HG02852 (cell line): ENCODE data around the gene SPART.

Experiments used
- ATAC-seq: cut with Tn5 transposase; IDR thresholded peaks from one replicate; pipeline ENCODE4 v1.9.1; 2021; ENCODE audit warnings: mild to moderate bottlenecking, moderate library complexity; ENCODE audit not compliant: unreplicated experiment

SPART gene

DNA sequence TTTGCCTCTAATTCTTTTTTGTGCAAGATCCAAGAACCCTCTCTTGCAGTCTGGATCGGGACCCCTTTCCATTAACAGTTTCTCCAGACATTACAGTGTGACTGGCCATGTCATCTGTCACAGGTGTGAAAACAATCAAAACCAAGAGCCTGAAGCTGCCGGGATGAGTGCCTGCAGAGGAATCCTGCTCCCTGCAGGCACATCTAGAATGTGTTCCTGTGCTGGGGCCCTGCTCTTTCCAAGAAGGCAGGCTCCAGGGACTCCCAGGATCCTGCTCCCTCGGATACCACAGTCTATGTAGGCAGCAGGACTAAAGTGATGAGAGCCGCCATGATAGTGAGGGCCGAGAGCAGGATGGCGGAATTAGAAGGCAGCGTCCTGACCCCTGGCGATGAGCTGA, 87.4 kb downstream of the SPART start:
- ATAC-seq: no peak
